ENCODE data around the gene OCA2.

OCA2 gene

GRCh38 chr15:28079313-28079969, 19.7 kb downstream of the OCA2 start:
- DNase-seq (ENCODE audit: low spot score) = no peak

- DNase-seq (ENCODE audit: low spot score) = no peak
These were observed 20.9 kb downstream of the OCA2 start for GRCh38 chr15:28078191-28078719.

GRCh38 chr15:28075573-28075972, 23.5 kb downstream of the OCA2 start:
- DNase-seq (ENCODE audit: low spot score) = no peak

- DNase-seq (ENCODE audit: low spot score) = no peak
These were observed 30.2 kb downstream of the OCA2 start for GRCh38 chr15:28068930-28069329.

- no peak for DNase-seq (ENCODE audit: low spot score)
These were observed 32.9 kb downstream of the OCA2 start for GRCh38 chr15:28066231-28066630.

GRCh38 chr15:28060005-28060404, 39.1 kb downstream of the OCA2 start:
- no peak for DNase-seq (ENCODE audit: low spot score)

GRCh38 chr15:28058082-28058481, 41.0 kb downstream of the OCA2 start:
- DNase-seq (ENCODE audit: low spot score) = no peak

GRCh38 chr15:28051955-28052633, 47.0 kb downstream of the OCA2 start:
- no peak for DNase-seq (ENCODE audit: low spot score)

GRCh38 chr15:28049581-28049980, 49.5 kb downstream of the OCA2 start:
- DNase-seq (ENCODE audit: low spot score) = no peak

GRCh38 chr15:28047277-28047676, 51.8 kb downstream of the OCA2 start:
- no peak for DNase-seq (ENCODE audit: low spot score)

- DNase-seq (ENCODE audit: low spot score) = no peak
These were observed 54.9 kb downstream of the OCA2 start for GRCh38 chr15:28044121-28044672.

- DNase-seq (ENCODE audit: low spot score) = no peak
These were observed 55.4 kb downstream of the OCA2 start for GRCh38 chr15:28043691-28044091.

GRCh38 chr15:28037969-28038590, 61.0 kb downstream of the OCA2 start:
- DNase-seq (ENCODE audit: low spot score) = no peak

GRCh38 chr15:28033443-28033842, 65.7 kb downstream of the OCA2 start:
- no peak for DNase-seq (ENCODE audit: low spot score)

GRCh38 chr15:28030801-28031200, 68.3 kb downstream of the OCA2 start:
- no peak for DNase-seq (ENCODE audit: low spot score)

GRCh38 chr15:28027714-28028076, 71.4 kb downstream of the OCA2 start:
- DNase-seq (ENCODE audit: low spot score) = no peak

- DNase-seq (ENCODE audit: low spot score) = no peak
These were observed 72.1 kb downstream of the OCA2 start for GRCh38 chr15:28026764-28027713.

- DNase-seq (ENCODE audit: low spot score) = no peak
These were observed 72.9 kb downstream of the OCA2 start for GRCh38 chr15:28026221-28026620.

- no peak for DNase-seq (ENCODE audit: low spot score)
These were observed 73.7 kb downstream of the OCA2 start for GRCh38 chr15:28025413-28025812.

- DNase-seq (ENCODE audit: low spot score) = no peak
These were observed 74.2 kb downstream of the OCA2 start for GRCh38 chr15:28024889-28025250.

GRCh38 chr15:28023933-28024888, 74.9 kb downstream of the OCA2 start:
- DNase-seq (ENCODE audit: low spot score) = no peak

All from CD4-positive, alpha-beta T cell treated with Interleukin-15 for 4 hours (primary cell).